HEK293 (cell line): ENCODE results near the gene TMEM208.

Experiments used
- CTCF ChIA-PET: fragments of 350-600 bp; formaldehyde crosslinking; extraction: SDS; loops from one replicate; lab custom pipeline; 2021; ENCODE audit warnings: antibody characterized with exemption; lab: Yijun Ruan, JAX
- POLR2A ChIA-PET: fragments of 300-600 bp; formaldehyde crosslinking; extraction: SDS; loops from one replicate; lab custom pipeline; 2020; ENCODE audit warnings: antibody characterized with exemption, inconsistent platforms; lab: Yijun Ruan, JAX
- H3K27ac ChIP-seq: fragments of 200-500 bp; sonication (Bioruptor generic); 2 replicates; pipeline ENCODE4 v1.5.1; 2014; ENCODE audit warnings: low read depth, low read length, control low read depth, inconsistent platforms; ENCODE audit errors: extremely low read depth
- H3K36me3 ChIP-seq, 2 experiments: fragments of 200-500 bp in 1 of 2; sonication (Bioruptor generic) in 1 of 2; 1 replicate in 1 of 2; 2 replicates in 1 of 2; pipeline ENCODE4 v1.5.1; 2014 to 2017; ENCODE audit warnings: inconsistent platforms in 2 of 2, low read length in 2 of 2; ENCODE audit not compliant: control insufficient read depth in 2 of 2, insufficient read depth in 1 of 2
- H3K4me1 ChIP-seq: fragments of 200-500 bp; sonication (Bioruptor generic); 2 replicates; pipeline ENCODE4 v1.5.1; 2014; ENCODE audit warnings: mild to moderate bottlenecking, low read length, inconsistent platforms; ENCODE audit not compliant: control insufficient read depth, insufficient read depth
- H3K4me3 ChIP-seq: 2 replicates; pipeline ENCODE4 v1.5.1; 2011; ENCODE audit warnings: low read depth, mild to moderate bottlenecking, control low read depth, low read length, moderate library complexity
- H3K9me3 ChIP-seq: fragments of 200-500 bp; sonication (Bioruptor generic); 2 replicates; pipeline ENCODE4 v1.5.1; 2014; ENCODE audit warnings: low read depth, low read length, inconsistent platforms; ENCODE audit not compliant: control insufficient read depth, insufficient read depth
- GLI4 ChIP-seq: fragments of 450-650 bp; formaldehyde crosslinking; IDR thresholded peaks from 2 replicates; pipeline ENCODE4 v1.5.1; 2016; ENCODE audit warnings: missing biosample characterization, missing genetic modification characterization
- HOXC10 ChIP-seq: sonication (generic); formaldehyde crosslinking; IDR thresholded peaks from 2 replicates; pipeline ENCODE4 v1.8.1; 2023; ENCODE audit warnings: mild to moderate bottlenecking, missing genetic modification reagents
- KLF8 ChIP-seq: fragments of 450-650 bp; formaldehyde crosslinking; IDR thresholded peaks from 2 replicates; pipeline ENCODE4 v1.5.1; 2016; ENCODE audit warnings: missing biosample characterization, missing genetic modification characterization
- MEIS1 ChIP-seq: sonication (generic); formaldehyde crosslinking; IDR thresholded peaks from 2 replicates; pipeline ENCODE4 v1.8.1; 2022; ENCODE audit warnings: missing genetic modification reagents, mild to moderate bottlenecking, borderline replicate concordance
- PRDM4 ChIP-seq: fragments of 450-650 bp; formaldehyde crosslinking; IDR thresholded peaks from 2 replicates; pipeline ENCODE4 v1.5.1; 2017; ENCODE audit warnings: missing biosample characterization, missing genetic modification characterization
- SCRT2 ChIP-seq: fragments of 450-650 bp; formaldehyde crosslinking; IDR thresholded peaks from 2 replicates; pipeline ENCODE4 v1.5.1; 2016; ENCODE audit warnings: missing biosample characterization, missing genetic modification characterization
- SP7 ChIP-seq: fragments of 450-650 bp; formaldehyde crosslinking; IDR thresholded peaks from 2 replicates; pipeline ENCODE4 v1.5.1; 2016; ENCODE audit warnings: missing biosample characterization, missing genetic modification characterization
- TRIM28 ChIP-seq: IDR thresholded peaks from 2 replicates; pipeline ENCODE4 v1.6.1; 2011; ENCODE audit warnings: low read length, control low read depth, borderline replicate concordance
- ZFP3 ChIP-seq: fragments of 450-650 bp; formaldehyde crosslinking; IDR thresholded peaks from 2 replicates; pipeline ENCODE4 v1.5.1; 2016; ENCODE audit warnings: low read depth, missing biosample characterization, missing genetic modification characterization
- ZFP69B ChIP-seq: fragments of 450-650 bp; formaldehyde crosslinking; IDR thresholded peaks from 2 replicates; pipeline ENCODE4 v1.5.1; 2016; ENCODE audit warnings: missing biosample characterization, missing genetic modification characterization
- ZNF10 ChIP-seq: fragments of 450-650 bp; formaldehyde crosslinking; IDR thresholded peaks from 2 replicates; pipeline ENCODE4 v1.5.1; 2017; ENCODE audit warnings: missing biosample characterization, missing genetic modification characterization
- ZNF138 ChIP-seq: fragments of 450-650 bp; formaldehyde crosslinking; IDR thresholded peaks from 2 replicates; pipeline ENCODE4 v1.5.1; 2016; ENCODE audit warnings: missing biosample characterization, missing genetic modification characterization, borderline replicate concordance
- ZNF157 ChIP-seq: fragments of 450-650 bp; formaldehyde crosslinking; IDR thresholded peaks from 2 replicates; pipeline ENCODE4 v1.5.1; 2016; ENCODE audit warnings: missing biosample characterization, missing genetic modification characterization
- ZNF23 ChIP-seq: fragments of 450-650 bp; formaldehyde crosslinking; IDR thresholded peaks from 2 replicates; pipeline ENCODE4 v1.5.1; 2016; ENCODE audit warnings: missing biosample characterization, missing genetic modification characterization, borderline replicate concordance
- ZNF292 ChIP-seq: fragments of 450-650 bp; formaldehyde crosslinking; IDR thresholded peaks from 2 replicates; pipeline ENCODE4 v1.5.1; 2016; ENCODE audit warnings: low read depth, missing biosample characterization, missing genetic modification characterization, borderline replicate concordance
- ZNF324 ChIP-seq: fragments of 450-650 bp; formaldehyde crosslinking; IDR thresholded peaks from 2 replicates; pipeline ENCODE4 v1.5.1; 2016; ENCODE audit warnings: missing biosample characterization, missing genetic modification characterization
- ZNF704 ChIP-seq: fragments of 450-650 bp; formaldehyde crosslinking; IDR thresholded peaks from 2 replicates; pipeline ENCODE4 v1.5.1; 2016; ENCODE audit warnings: missing biosample characterization, missing genetic modification characterization
- ZSCAN4 ChIP-seq: fragments of 450-650 bp; formaldehyde crosslinking; IDR thresholded peaks from 2 replicates; pipeline ENCODE4 v1.5.1; 2017; ENCODE audit warnings: missing biosample characterization, missing genetic modification characterization
- TF ChIP-seq, protein P1 (sequence below): fragments of 450-650 bp; formaldehyde crosslinking; IDR thresholded peaks from 2 replicates; pipeline ENCODE4 v1.5.1; 2017; ENCODE audit warnings: missing biosample characterization, missing genetic modification characterization
- TF ChIP-seq, protein P2 (sequence below): fragments of 450-650 bp; formaldehyde crosslinking; IDR thresholded peaks from 2 replicates; pipeline ENCODE4 v1.5.1; 2016; ENCODE audit warnings: missing biosample characterization, missing genetic modification characterization, borderline replicate concordance

Gene TMEM208

GRCh38 chr16:67264866-67265265 is 37.9 kb downstream of the TMEM208 start:
- TF ChIP-seq PRDM4 (tag by site-specific recombination) (no peak), ZFP69B (tag by site-specific recombination) (no peak), TRIM28 (no peak), ZSCAN4 (tag by site-specific recombination) (no peak), ZFP3 (no peak), ZNF10 (tag by site-specific recombination) (no peak), GLI4 (tag by site-specific recombination) (no peak), ZNF704 (no peak), ZNF324 (tag by site-specific recombination) (no peak), ZNF292 (tag by site-specific recombination) (no peak), KLF8 (tag by site-specific recombination) (no peak), SCRT2 (tag by site-specific recombination) (no peak), MEIS1 (CRISPR knock-in tag) (no peak), ZNF157 (tag by site-specific recombination) (no peak), SP7 (tag by site-specific recombination) (no peak), ZNF23 (tag by site-specific recombination) (no peak), HOXC10 (CRISPR knock-in tag) (no peak), ZNF138 (tag by site-specific recombination) (no peak)
- TF ChIP-seq, protein P1, sequence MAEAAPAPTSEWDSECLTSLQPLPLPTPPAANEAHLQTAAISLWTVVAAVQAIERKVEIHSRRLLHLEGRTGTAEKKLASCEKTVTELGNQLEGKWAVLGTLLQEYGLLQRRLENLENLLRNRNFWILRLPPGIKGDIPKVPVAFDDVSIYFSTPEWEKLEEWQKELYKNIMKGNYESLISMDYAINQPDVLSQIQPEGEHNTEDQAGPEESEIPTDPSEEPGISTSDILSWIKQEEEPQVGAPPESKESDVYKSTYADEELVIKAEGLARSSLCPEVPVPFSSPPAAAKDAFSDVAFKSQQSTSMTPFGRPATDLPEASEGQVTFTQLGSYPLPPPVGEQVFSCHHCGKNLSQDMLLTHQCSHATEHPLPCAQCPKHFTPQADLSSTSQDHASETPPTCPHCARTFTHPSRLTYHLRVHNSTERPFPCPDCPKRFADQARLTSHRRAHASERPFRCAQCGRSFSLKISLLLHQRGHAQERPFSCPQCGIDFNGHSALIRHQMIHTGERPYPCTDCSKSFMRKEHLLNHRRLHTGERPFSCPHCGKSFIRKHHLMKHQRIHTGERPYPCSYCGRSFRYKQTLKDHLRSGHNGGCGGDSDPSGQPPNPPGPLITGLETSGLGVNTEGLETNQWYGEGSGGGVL (tag by site-specific recombination), result no peak
- TF ChIP-seq, protein P2, sequence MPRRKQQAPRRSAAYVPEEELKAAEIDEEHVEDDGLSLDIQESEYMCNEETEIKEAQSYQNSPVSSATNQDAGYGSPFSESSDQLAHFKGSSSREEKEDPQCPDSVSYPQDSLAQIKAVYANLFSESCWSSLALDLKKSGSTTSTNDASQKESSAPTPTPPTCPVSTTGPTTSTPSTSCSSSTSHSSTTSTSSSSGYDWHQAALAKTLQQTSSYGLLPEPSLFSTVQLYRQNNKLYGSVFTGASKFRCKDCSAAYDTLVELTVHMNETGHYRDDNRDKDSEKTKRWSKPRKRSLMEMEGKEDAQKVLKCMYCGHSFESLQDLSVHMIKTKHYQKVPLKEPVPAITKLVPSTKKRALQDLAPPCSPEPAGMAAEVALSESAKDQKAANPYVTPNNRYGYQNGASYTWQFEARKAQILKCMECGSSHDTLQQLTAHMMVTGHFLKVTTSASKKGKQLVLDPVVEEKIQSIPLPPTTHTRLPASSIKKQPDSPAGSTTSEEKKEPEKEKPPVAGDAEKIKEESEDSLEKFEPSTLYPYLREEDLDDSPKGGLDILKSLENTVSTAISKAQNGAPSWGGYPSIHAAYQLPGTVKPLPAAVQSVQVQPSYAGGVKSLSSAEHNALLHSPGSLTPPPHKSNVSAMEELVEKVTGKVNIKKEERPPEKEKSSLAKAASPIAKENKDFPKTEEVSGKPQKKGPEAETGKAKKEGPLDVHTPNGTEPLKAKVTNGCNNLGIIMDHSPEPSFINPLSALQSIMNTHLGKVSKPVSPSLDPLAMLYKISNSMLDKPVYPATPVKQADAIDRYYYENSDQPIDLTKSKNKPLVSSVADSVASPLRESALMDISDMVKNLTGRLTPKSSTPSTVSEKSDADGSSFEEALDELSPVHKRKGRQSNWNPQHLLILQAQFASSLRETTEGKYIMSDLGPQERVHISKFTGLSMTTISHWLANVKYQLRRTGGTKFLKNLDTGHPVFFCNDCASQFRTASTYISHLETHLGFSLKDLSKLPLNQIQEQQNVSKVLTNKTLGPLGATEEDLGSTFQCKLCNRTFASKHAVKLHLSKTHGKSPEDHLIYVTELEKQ (tag by site-specific recombination), result no peak
- Histone ChIP-seq H3K4me1 (no peaks in the 10 kb centered on the region), H3K9me3 (no peaks in the 10 kb centered on the region), H3K36me3 (no peaks in the 10 kb centered on the region; a peak in 1 of 3 replicates), H3K27ac (no peak overlapping the region), H3K4me3 (no peak overlapping the region)
- CTCF ChIA-PET, result interaction anchor here (0.6 to 1.3 kb wide), 3 partner anchors 16 to 82 kb away, joined by 3 to 4 read pairs (median 3); partner anchors contain the start of gene SLC9A5
- POLR2A ChIA-PET, result no interaction called here
